Endothelial cell of umbilical vein (primary cell): Measurements from ENCODE around the gene KCMF1. TPM values are rescaled to one million over a fixed set of nuclear protein-coding genes. Genes with fewer than 3 reads are reported as not detected.

Source experiments
- BruUV-seq: library from RNA; stranded (reverse); fragments of 400-500 nt; replicated peaks from 2 replicates; lab custom pipeline; 2021; lab: Mats Ljungman, UMichigan
- CTCF ChIA-PET: fragments of 300-600, 350-600 bp; sonication (Branson Sonifier 250); formaldehyde crosslinking; loops from one replicate; lab custom pipeline; 2021; ENCODE audit warnings: antibody characterized with exemption, inconsistent platforms; lab: Charles Lee
- POLR2A ChIA-PET: fragments of 300-600, 350-600 bp; sonication (Branson Sonifier 250); formaldehyde crosslinking; loops from one replicate; lab custom pipeline; 2021; ENCODE audit warnings: antibody characterized with exemption, inconsistent platforms; lab: Charles Lee
- DNase-seq: peaks from one replicate; pipeline ENCODE4 v3.0.0-alpha.2; 2011; ENCODE audit warnings: low read depth, low spot score
- FAIRE-seq: peaks from 2 replicates; lab custom pipeline; 2011; peaks lifted over from hg19 to GRCh38; lab: Jason Lieb, UNC
- H2AFZ ChIP-seq: 2 replicates; pipeline ENCODE4 v1.6.0; 2012; ENCODE audit warnings: low read depth, low read length, control low read depth, inconsistent platforms
- H3K27ac ChIP-seq: 2 replicates; pipeline ENCODE4 v1.5.1; 2011; ENCODE audit warnings: low read depth, mild to moderate bottlenecking, control low read depth, low read length, moderate library complexity; ENCODE audit not compliant: insufficient read depth
- H3K27me3 ChIP-seq, 2 experiments: 2 replicates each; pipeline versions ENCODE4 v1.6.0 to v1.6.1; 2011; ENCODE audit warnings: low read length in 2 of 2, mixed read lengths in 1 of 2; ENCODE audit not compliant: control insufficient read depth in 2 of 2, insufficient read depth in 2 of 2
- H3K36me3 ChIP-seq, 2 experiments: 2 replicates in 1 of 2; 3 replicates in 1 of 2; pipeline ENCODE4 v1.5.1; 2011; ENCODE audit warnings: low read length in 2 of 2, mild to moderate bottlenecking in 1 of 2, moderate library complexity in 1 of 2; ENCODE audit not compliant: control insufficient read depth in 2 of 2, insufficient read depth in 2 of 2; ENCODE audit errors: extremely low read depth in 1 of 2
- H3K4me1 ChIP-seq: 3 replicates; pipeline ENCODE4 v1.5.1; 2011; ENCODE audit warnings: mild to moderate bottlenecking, low read length; ENCODE audit not compliant: control insufficient read depth, insufficient read depth; ENCODE audit errors: extremely low read depth
- H3K4me2 ChIP-seq: 2 replicates; pipeline ENCODE4 v1.6.1; 2011; ENCODE audit warnings: low read length, control low read depth, mixed read lengths; ENCODE audit not compliant: insufficient read depth
- H3K4me3 ChIP-seq, 3 experiments: fragments of 200-600 bp in 1 of 3; sonication (generic), shearing (Covaris generic) in 1 of 3; replicated peaks in 1 of 3; 2 replicates each; pipeline ENCODE4 v1.5.1; 2011 to 2016; ENCODE audit warnings: control low read depth in 3 of 3, low read length in 3 of 3, mild to moderate bottlenecking in 2 of 3, inconsistent platforms in 1 of 3, low read depth in 1 of 3, moderate library complexity in 1 of 3; ENCODE audit not compliant: insufficient read depth in 1 of 3
- H3K79me2 ChIP-seq: 2 replicates; pipeline ENCODE4 v1.6.0; 2012; ENCODE audit warnings: low read length, inconsistent platforms; ENCODE audit not compliant: control insufficient read depth, insufficient read depth
- H3K9ac ChIP-seq: replicated peaks from 2 replicates; pipeline ENCODE3; 2011; ENCODE audit warnings: low read length, control low read depth; ENCODE audit not compliant: insufficient read depth; ENCODE audit errors: extremely low read depth
- H3K9me1 ChIP-seq: replicated peaks from 3 replicates; pipeline ENCODE4 v1.6.0; 2011; ENCODE audit warnings: mild to moderate bottlenecking, low read length; ENCODE audit not compliant: control insufficient read depth, insufficient read depth; ENCODE audit errors: extremely low read depth
- H3K9me3 ChIP-seq: replicated peaks from 2 replicates; pipeline ENCODE4 v1.5.1; 2012; ENCODE audit warnings: low read length, inconsistent platforms; ENCODE audit not compliant: control insufficient read depth, insufficient read depth
- H4K20me1 ChIP-seq: replicated peaks from 2 replicates; pipeline ENCODE3; 2011; ENCODE audit warnings: mild to moderate bottlenecking, low read length; ENCODE audit not compliant: control insufficient read depth, insufficient read depth; ENCODE audit errors: extremely low read depth
- EZH2 ChIP-seq: IDR thresholded peaks from 2 replicates; pipeline ENCODE4 v1.6.1; 2012; ENCODE audit warnings: borderline replicate concordance, low read depth, mild to moderate bottlenecking, moderate library complexity, low read length, inconsistent platforms; ENCODE audit not compliant: severe bottlenecking
- FOS ChIP-seq: IDR thresholded peaks from 2 replicates; pipeline ENCODE4 v1.6.1; 2011; ENCODE audit warnings: mild to moderate bottlenecking, low read length, moderate library complexity, borderline replicate concordance; ENCODE audit not compliant: insufficient read depth
- GATA2 ChIP-seq: IDR thresholded peaks from 2 replicates; pipeline ENCODE4 v1.7.0; 2011; ENCODE audit warnings: low read depth, mild to moderate bottlenecking, moderate library complexity, mixed read lengths, low read length; ENCODE audit not compliant: insufficient read length, insufficient read depth
- JUN ChIP-seq: IDR thresholded peaks from 2 replicates; pipeline ENCODE4 v1.6.1; 2011; ENCODE audit warnings: borderline replicate concordance, low read depth; ENCODE audit not compliant: insufficient read length, insufficient read depth
- MYC ChIP-seq: IDR thresholded peaks from one replicate; pipeline ENCODE4 v1.6.1; 2011; ENCODE audit warnings: mild to moderate bottlenecking, low read depth, low read length
- POLR2A ChIP-seq: IDR thresholded peaks from 2 replicates; pipeline ENCODE4 v1.6.1; 2012; ENCODE audit warnings: low read depth, mild to moderate bottlenecking, control low read depth, low read length
- POLR2AphosphoS5 ChIP-seq: IDR thresholded peaks from 2 replicates; pipeline ENCODE4 v1.6.1; 2012; ENCODE audit warnings: low read depth, mild to moderate bottlenecking, control low read depth, low read length, moderate library complexity; ENCODE audit not compliant: insufficient read depth
- dilution Hi-C: fragments of 300-500 bp; cut with MboI; formaldehyde crosslinking; loops from one replicate; pipeline ENCODE4 v1.15.0; 2019; ENCODE audit warnings: low sequenced_read_pairs; ENCODE audit not compliant: extremely low pct_ligation_motif_present
- intact Hi-C: fragments of 100-400 bp; cut with micrococcal nuclease; formaldehyde crosslinking; loops from one replicate; pipeline ENCODE4 v1.10.0; 2022
- polyA plus RNA-seq, 4 experiments: library from polyadenylated mRNA; depleted of rRNA in 3 of 4; stranded (reverse) in 3 of 4; unstranded in 1 of 4; fragments of >200 nt; gene quantifications; 2 replicates each; pipeline versions ENCODE4 v1.2.1 to v1.2.3, GENCODE V29; 2011 to 2012; ENCODE audit warnings: missing spikeins in 1 of 4
- total RNA-seq: library from RNA; stranded (reverse); gene quantifications from 2 replicates; pipeline ENCODE4 v1.2.3, GENCODE V29; 2021
- TF ChIP-seq, protein P1 (sequence below): IDR thresholded peaks from 2 replicates; pipeline ENCODE4 v1.6.1; 2011; ENCODE audit not compliant: insufficient read depth, insufficient read length
- TF ChIP-seq, protein P2 (sequence below), 2 donors: IDR thresholded peaks; 1 replicate in 1 of 2; 2 replicates in 1 of 2; pipeline ENCODE4 v1.5.1; 2011; ENCODE audit warnings: low read length in 2 of 2, mild to moderate bottlenecking in 2 of 2, moderate library complexity in 2 of 2, control low read depth in 1 of 2, inconsistent platforms in 1 of 2, low read depth in 1 of 2; ENCODE audit not compliant: insufficient read depth in 1 of 2; ENCODE audit errors: extremely low read depth in 1 of 2

KCMF1 gene
- total and polyA plus RNA-seq, 2 donors (not counting 3 experiments of a cell fraction or from before 2014, with no cell fraction given): 49.3 to 78.4 TPM

GRCh38 chr2:84927275-84927627 lies 43.7 kb upstream of the KCMF1 start:
- H3K4me3 ChIP-seq: no peak overlapping the region
- DNase-seq: no peak
- no peak overlapping the region for H3K27ac ChIP-seq
- ChIA-PET POLR2A (interaction anchor here (2.7 kb wide), 1 partner anchor 21 kb away, joined by 16 read pairs; no protein-coding TSS in a partner anchor), CTCF (interaction anchor here (2.2 to 2.8 kb wide), 6 partner anchors 21 to 374 kb away, joined by 19 to 61 read pairs (median 24); partner anchors contain the start of genes TMSB10 and TRABD2A)
- intact Hi-C loops: loop anchor here (1.0 to 5.0 kb wide), 7 partner anchors 42 to 432 kb away; no protein-coding TSS in a partner anchor
- TF ChIP-seq POLR2AphosphoS5 (no peak), GATA2 (no peak), JUN (no peak), FOS (no peak), MYC (no peak), EZH2 (no peak), POLR2A (no peak)
- TF ChIP-seq, protein P1, sequence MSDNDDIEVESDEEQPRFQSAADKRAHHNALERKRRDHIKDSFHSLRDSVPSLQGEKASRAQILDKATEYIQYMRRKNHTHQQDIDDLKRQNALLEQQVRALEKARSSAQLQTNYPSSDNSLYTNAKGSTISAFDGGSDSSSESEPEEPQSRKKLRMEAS: no peak
- TF ChIP-seq, protein P2, sequence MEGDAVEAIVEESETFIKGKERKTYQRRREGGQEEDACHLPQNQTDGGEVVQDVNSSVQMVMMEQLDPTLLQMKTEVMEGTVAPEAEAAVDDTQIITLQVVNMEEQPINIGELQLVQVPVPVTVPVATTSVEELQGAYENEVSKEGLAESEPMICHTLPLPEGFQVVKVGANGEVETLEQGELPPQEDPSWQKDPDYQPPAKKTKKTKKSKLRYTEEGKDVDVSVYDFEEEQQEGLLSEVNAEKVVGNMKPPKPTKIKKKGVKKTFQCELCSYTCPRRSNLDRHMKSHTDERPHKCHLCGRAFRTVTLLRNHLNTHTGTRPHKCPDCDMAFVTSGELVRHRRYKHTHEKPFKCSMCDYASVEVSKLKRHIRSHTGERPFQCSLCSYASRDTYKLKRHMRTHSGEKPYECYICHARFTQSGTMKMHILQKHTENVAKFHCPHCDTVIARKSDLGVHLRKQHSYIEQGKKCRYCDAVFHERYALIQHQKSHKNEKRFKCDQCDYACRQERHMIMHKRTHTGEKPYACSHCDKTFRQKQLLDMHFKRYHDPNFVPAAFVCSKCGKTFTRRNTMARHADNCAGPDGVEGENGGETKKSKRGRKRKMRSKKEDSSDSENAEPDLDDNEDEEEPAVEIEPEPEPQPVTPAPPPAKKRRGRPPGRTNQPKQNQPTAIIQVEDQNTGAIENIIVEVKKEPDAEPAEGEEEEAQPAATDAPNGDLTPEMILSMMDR (IDR thresholded peaks at IDR 0.05; ENCODE audit: extremely low read depth in 1 of 2, insufficient read depth in 1 of 2, low read depth in 1 of 2, low read length in 2 of 2): no peak
- H3K9me3 ChIP-seq: no peaks in the 10 kb centered on the region
- dilution Hi-C loops: no loop called here
- H3K27me3 ChIP-seq: no peaks in the 10 kb centered on the region
- peaks cover 26% of the 10 kb centered on the region for H3K4me1 ChIP-seq
- no peak overlapping the region for H2AFZ ChIP-seq
- H4K20me1 ChIP-seq: no peaks in the 10 kb centered on the region
- H3K9ac ChIP-seq: no peak overlapping the region
- BruUV-seq: no TSS peak
- no peaks in the 10 kb centered on the region for H3K36me3 ChIP-seq
- FAIRE-seq: no peak
- H3K79me2 ChIP-seq: no peaks in the 10 kb centered on the region
- H3K4me2 ChIP-seq: no peak overlapping the region
- no peaks in the 10 kb centered on the region for H3K9me1 ChIP-seq
